ENCODE data around the gene P4HA2. TPM values are rescaled to one million over a fixed set of nuclear protein-coding genes. Genes with fewer than 3 reads are reported as not detected.

P4HA2 gene
- total RNA-seq, 1 experiment from 2014 or later: 15.1 TPM

DNA sequence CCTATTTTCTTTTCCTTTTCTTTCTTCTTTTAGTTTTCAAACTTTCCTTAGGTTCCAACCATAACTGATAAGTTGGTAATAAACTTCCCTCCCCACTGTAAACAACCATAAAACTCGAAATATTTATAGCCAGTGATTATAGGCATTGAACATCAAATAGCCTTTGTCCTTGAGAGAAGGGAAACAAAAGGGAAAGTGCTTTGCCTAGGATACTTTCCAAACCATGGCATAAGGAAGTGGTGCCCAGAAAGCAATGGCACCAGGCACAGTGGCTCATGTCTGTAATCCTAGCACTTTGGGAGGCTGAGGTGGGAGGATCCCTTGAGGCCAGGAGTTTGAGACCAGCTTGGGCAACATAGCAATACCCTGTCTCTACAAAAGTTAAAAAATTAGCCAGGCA lies 17.9 kb upstream of the P4HA2 start:
- Mint-ChIP-seq H3K27me3 (ENCODE audit: low read depth) (no peaks in the 10 kb centered on the region; the same call in none of the 2 replicates), H3K4me3 (no peak overlapping the region), H3K36me3 (peaks cover 11% of the 10 kb centered on the region), H3K4me1 (peaks cover 1% of the 10 kb centered on the region; the same call in 1 of the 2 replicates), H3K9me3 (peaks cover 43% of the 10 kb centered on the region), H3K27ac (no peak overlapping the region)
- ChIA-PET POLR2A (no interaction called here), CTCF (no interaction called here)
- no peak for DNase-seq (ENCODE audit: low spot score)
- no peak for ATAC-seq
- TF ChIP-seq ZNF416 (CRISPR knock-in tag; IDR thresholded peaks at IDR 0.05) (no peak), ZNF671 (CRISPR knock-in tag; IDR thresholded peaks at IDR 0.05) (no peak), ZNF219 (CRISPR knock-in tag; IDR thresholded peaks at IDR 0.05; ENCODE audit: borderline replicate concordance) (no peak)

DNA sequence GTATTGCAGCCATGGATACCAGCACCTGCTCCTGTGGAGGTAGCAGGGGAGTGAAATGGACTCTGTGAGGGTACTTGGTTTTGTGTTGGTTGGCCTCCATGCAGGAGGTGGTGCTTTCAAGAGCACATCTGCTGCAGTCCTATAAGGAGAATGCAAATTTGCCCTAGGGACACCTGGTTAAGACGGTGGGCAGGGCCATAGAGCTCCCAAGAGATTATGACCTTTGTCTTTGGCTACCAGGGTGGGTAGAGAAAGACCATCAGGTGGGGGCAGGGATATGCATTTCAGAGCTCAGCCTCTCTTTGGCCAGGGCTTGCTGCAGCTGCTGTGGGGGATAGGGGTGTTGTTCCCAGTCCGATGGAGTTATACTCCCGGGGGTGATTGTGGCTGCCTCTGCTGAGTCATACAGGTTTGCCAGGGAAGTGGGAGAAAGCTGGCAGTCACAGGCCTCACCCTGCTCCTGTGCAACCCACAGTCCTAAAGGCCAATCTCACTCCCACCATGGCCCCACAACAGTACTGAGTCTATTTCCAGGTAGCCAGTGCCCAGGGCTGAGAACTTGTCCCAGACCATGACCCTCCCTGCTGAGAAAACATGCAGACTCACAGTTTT lies 15.8 kb upstream of the P4HA2 start:
- no peak for ATAC-seq
- CTCF ChIA-PET: no interaction called here
- DNase-seq (ENCODE audit: low spot score): no peak
- Mint-ChIP-seq H3K27ac (no peak overlapping the region), H3K27me3 (ENCODE audit: low read depth) (no peaks in the 10 kb centered on the region; the same call in none of the 2 replicates), H3K36me3 (peaks cover 11% of the 10 kb centered on the region), H3K4me3 (no peak overlapping the region), H3K4me1 (no peaks in the 10 kb centered on the region), H3K9me3 (peaks cover 43% of the 10 kb centered on the region)
- TF ChIP-seq, protein P1, sequence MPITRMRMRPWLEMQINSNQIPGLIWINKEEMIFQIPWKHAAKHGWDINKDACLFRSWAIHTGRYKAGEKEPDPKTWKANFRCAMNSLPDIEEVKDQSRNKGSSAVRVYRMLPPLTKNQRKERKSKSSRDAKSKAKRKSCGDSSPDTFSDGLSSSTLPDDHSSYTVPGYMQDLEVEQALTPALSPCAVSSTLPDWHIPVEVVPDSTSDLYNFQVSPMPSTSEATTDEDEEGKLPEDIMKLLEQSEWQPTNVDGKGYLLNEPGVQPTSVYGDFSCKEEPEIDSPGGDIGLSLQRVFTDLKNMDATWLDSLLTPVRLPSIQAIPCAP (CRISPR knock-in tag; IDR thresholded peaks at IDR 0.05): no peak
- TF ChIP-seq EMX1 (CRISPR knock-in tag; IDR thresholded peaks at IDR 0.05) (no peak), ZNF121 (CRISPR knock-in tag; IDR thresholded peaks at IDR 0.05) (no peak), NR1H2 (CRISPR knock-in tag; IDR thresholded peaks at IDR 0.05) (no peak), ELF4 (CRISPR knock-in tag; IDR thresholded peaks at IDR 0.05; ENCODE audit: low read depth) (no peak), PRRX2 (CRISPR knock-in tag; IDR thresholded peaks at IDR 0.05) (no peak), SOX15 (CRISPR knock-in tag; IDR thresholded peaks at IDR 0.05) (no peak), ZNF416 (CRISPR knock-in tag; IDR thresholded peaks at IDR 0.05) (no peak)
- TF ChIP-seq, protein P2, sequence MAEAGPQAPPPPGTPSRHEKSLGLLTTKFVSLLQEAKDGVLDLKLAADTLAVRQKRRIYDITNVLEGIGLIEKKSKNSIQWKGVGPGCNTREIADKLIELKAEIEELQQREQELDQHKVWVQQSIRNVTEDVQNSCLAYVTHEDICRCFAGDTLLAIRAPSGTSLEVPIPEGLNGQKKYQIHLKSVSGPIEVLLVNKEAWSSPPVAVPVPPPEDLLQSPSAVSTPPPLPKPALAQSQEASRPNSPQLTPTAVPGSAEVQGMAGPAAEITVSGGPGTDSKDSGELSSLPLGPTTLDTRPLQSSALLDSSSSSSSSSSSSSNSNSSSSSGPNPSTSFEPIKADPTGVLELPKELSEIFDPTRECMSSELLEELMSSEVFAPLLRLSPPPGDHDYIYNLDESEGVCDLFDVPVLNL (CRISPR knock-in tag; IDR thresholded peaks at IDR 0.05; ENCODE audit: borderline replicate concordance, low read depth): no peak
- TF ChIP-seq, protein P3, sequence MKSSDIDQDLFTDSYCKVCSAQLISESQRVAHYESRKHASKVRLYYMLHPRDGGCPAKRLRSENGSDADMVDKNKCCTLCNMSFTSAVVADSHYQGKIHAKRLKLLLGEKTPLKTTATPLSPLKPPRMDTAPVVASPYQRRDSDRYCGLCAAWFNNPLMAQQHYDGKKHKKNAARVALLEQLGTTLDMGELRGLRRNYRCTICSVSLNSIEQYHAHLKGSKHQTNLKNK (CRISPR knock-in tag; IDR thresholded peaks at IDR 0.05): no peak
- TF ChIP-seq, protein P4, sequence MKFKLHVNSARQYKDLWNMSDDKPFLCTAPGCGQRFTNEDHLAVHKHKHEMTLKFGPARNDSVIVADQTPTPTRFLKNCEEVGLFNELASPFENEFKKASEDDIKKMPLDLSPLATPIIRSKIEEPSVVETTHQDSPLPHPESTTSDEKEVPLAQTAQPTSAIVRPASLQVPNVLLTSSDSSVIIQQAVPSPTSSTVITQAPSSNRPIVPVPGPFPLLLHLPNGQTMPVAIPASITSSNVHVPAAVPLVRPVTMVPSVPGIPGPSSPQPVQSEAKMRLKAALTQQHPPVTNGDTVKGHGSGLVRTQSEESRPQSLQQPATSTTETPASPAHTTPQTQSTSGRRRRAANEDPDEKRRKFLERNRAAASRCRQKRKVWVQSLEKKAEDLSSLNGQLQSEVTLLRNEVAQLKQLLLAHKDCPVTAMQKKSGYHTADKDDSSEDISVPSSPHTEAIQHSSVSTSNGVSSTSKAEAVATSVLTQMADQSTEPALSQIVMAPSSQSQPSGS (CRISPR knock-in tag; IDR thresholded peaks at IDR 0.05; ENCODE audit: borderline replicate concordance, low read depth): no peak
- TF ChIP-seq, protein P5, sequence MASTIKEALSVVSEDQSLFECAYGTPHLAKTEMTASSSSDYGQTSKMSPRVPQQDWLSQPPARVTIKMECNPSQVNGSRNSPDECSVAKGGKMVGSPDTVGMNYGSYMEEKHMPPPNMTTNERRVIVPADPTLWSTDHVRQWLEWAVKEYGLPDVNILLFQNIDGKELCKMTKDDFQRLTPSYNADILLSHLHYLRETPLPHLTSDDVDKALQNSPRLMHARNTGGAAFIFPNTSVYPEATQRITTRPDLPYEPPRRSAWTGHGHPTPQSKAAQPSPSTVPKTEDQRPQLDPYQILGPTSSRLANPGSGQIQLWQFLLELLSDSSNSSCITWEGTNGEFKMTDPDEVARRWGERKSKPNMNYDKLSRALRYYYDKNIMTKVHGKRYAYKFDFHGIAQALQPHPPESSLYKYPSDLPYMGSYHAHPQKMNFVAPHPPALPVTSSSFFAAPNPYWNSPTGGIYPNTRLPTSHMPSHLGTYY (CRISPR knock-in tag; IDR thresholded peaks at IDR 0.05): no peak
- POLR2A ChIA-PET: no interaction called here

DNA sequence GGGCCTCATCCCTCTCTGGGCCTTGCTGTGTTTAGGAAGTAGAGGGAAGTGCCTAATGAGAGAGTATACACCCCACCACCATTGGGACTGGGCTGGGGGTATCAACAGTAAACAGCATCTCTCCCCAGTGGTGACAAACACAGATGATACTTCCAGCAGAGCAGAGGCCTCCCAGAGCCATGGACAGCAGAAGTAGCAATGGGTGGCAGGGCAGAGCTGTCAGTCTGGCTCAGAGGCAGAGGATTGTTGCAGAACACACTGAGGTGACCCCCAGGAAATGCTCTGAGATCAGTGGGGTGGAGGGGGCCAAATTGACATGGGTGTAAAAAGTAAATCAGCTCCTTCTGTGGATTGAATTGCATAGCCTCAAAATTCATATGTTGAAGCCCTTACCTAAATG lies 12.1 kb upstream of the P4HA2 start:
- POLR2A ChIA-PET: no interaction called here
- no peak overlapping the region for H3K4me3 Mint-ChIP-seq
- TF ChIP-seq, protein P6, sequence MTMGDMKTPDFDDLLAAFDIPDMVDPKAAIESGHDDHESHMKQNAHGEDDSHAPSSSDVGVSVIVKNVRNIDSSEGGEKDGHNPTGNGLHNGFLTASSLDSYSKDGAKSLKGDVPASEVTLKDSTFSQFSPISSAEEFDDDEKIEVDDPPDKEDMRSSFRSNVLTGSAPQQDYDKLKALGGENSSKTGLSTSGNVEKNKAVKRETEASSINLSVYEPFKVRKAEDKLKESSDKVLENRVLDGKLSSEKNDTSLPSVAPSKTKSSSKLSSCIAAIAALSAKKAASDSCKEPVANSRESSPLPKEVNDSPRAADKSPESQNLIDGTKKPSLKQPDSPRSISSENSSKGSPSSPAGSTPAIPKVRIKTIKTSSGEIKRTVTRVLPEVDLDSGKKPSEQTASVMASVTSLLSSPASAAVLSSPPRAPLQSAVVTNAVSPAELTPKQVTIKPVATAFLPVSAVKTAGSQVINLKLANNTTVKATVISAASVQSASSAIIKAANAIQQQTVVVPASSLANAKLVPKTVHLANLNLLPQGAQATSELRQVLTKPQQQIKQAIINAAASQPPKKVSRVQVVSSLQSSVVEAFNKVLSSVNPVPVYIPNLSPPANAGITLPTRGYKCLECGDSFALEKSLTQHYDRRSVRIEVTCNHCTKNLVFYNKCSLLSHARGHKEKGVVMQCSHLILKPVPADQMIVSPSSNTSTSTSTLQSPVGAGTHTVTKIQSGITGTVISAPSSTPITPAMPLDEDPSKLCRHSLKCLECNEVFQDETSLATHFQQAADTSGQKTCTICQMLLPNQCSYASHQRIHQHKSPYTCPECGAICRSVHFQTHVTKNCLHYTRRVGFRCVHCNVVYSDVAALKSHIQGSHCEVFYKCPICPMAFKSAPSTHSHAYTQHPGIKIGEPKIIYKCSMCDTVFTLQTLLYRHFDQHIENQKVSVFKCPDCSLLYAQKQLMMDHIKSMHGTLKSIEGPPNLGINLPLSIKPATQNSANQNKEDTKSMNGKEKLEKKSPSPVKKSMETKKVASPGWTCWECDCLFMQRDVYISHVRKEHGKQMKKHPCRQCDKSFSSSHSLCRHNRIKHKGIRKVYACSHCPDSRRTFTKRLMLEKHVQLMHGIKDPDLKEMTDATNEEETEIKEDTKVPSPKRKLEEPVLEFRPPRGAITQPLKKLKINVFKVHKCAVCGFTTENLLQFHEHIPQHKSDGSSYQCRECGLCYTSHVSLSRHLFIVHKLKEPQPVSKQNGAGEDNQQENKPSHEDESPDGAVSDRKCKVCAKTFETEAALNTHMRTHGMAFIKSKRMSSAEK (CRISPR knock-in tag; IDR thresholded peaks at IDR 0.05; ENCODE audit: borderline replicate concordance): no peak
- TF ChIP-seq ZNF671 (CRISPR knock-in tag; IDR thresholded peaks at IDR 0.05): no peak
- peaks cover 34% of the 10 kb centered on the region for H3K9me3 Mint-ChIP-seq
- CTCF ChIA-PET: interaction anchor here (3.3 kb wide), 1 partner anchor 12 kb away, joined by 55 read pairs; the partner anchor contains the start of gene P4HA2
- H3K27ac Mint-ChIP-seq: no peak overlapping the region
- H3K36me3 Mint-ChIP-seq: peaks cover 11% of the 10 kb centered on the region
- ATAC-seq (no peak), DNase-seq (ENCODE audit: low spot score) (no peak)
- H3K27me3 Mint-ChIP-seq (ENCODE audit: low read depth): no peaks in the 10 kb centered on the region; the same call in 1 of the 2 replicates
- no peaks in the 10 kb centered on the region for H3K4me1 Mint-ChIP-seq

All from WTC11 (cell line).